GM21447 (cell line): ENCODE results near the gene LARP4.
"Not testable (repeated sequence)": the region's sequence is repeated elsewhere in the genome, so short reads cannot be mapped to it uniquely, and the experiment has no call there.

Experiments used
- ATAC-seq: cut with Tn5 transposase; IDR thresholded peaks from one replicate; pipeline ENCODE4 v1.9.1; 2021; ENCODE audit not compliant: unreplicated experiment

The LARP4 gene

GRCh38 chr12:50400104-50400637, 514 bp upstream of the LARP4 start:
- peak; percentile 5 for ATAC-seq

GRCh38 chr12:50401500-50402081, 906 bp downstream of the LARP4 start:
- no peak for ATAC-seq

- ATAC-seq, result no peak
Observed at GRCh38 chr12:50402264-50403000, 1.7 kb downstream of the LARP4 start.

GRCh38 chr12:50403001-50403440, 2.3 kb downstream of the LARP4 start:
- ATAC-seq, result no peak

GRCh38 chr12:50404307-50404706, 3.6 kb downstream of the LARP4 start:
- ATAC-seq, result no peak

GRCh38 chr12:50411051-50411660, 10.5 kb downstream of the LARP4 start:
- ATAC-seq, result no peak

GRCh38 chr12:50415899-50416479, 15.3 kb downstream of the LARP4 start:
- no peak for ATAC-seq

- no peak for ATAC-seq
Observed at GRCh38 chr12:50419112-50419909, 18.6 kb downstream of the LARP4 start.

- ATAC-seq, result not testable (repeated sequence)
Observed at GRCh38 chr12:50422855-50423254, 22.2 kb downstream of the LARP4 start.

- not testable (repeated sequence) for ATAC-seq
Observed at GRCh38 chr12:50423342-50423741, 22.7 kb downstream of the LARP4 start.

- ATAC-seq, result no peak
Observed at GRCh38 chr12:50425589-50426258, 25.0 kb downstream of the LARP4 start.

GRCh38 chr12:50431656-50432055, 31.0 kb downstream of the LARP4 start:
- ATAC-seq, result not testable (repeated sequence)

- no peak for ATAC-seq
Observed at GRCh38 chr12:50440288-50440687, 39.6 kb downstream of the LARP4 start.

- no peak for ATAC-seq
Observed at GRCh38 chr12:50441763-50442162, 41.1 kb downstream of the LARP4 start.

- no peak for ATAC-seq
Observed at GRCh38 chr12:50442178-50442908, 41.7 kb downstream of the LARP4 start.

- ATAC-seq, result not testable (repeated sequence)
Observed at GRCh38 chr12:50449671-50450070, 49.0 kb downstream of the LARP4 start.

- no peak for ATAC-seq
Observed at GRCh38 chr12:50452795-50453194, 52.1 kb downstream of the LARP4 start.

- no peak for ATAC-seq
Observed at GRCh38 chr12:50453872-50454271, 53.2 kb downstream of the LARP4 start.

GRCh38 chr12:50458606-50459005, 57.9 kb downstream of the LARP4 start:
- no peak for ATAC-seq

- ATAC-seq, result no peak
Observed at GRCh38 chr12:50467439-50467838, 66.8 kb downstream of the LARP4 start.
